HK-2 (cell line): ENCODE measurements around the gene XYLT1.
"Not testable (repeated sequence)": the region's sequence is repeated elsewhere in the genome, so short reads cannot be mapped to it uniquely, and the experiment has no call there.

Source experiments
- DNase-seq: peaks from one replicate; pipeline ENCODE4 v3.0.0-alpha.2; 2018; ENCODE audit not compliant: unreplicated experiment

The XYLT1 gene

DNA sequence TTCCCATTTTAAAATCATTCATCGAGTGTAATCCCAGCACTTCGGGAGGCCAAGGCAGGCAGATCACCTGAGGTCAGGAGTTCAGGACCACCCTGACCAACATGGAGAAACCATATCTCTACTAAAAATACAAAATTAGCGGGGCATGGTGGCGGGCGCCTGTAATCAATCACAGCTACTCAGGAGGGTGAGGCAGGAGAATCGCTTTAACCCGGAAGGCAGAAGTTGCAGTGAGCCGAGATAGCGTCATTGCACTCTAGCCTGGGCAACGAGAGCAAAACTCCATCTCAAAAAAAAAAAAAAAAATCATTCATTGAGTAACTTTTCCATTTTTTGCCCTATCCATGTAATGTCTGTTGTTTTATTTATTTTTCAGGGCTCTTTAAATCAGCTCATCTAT lies 135.4 kb downstream of the XYLT1 start:
- not testable (repeated sequence) for DNase-seq

DNA sequence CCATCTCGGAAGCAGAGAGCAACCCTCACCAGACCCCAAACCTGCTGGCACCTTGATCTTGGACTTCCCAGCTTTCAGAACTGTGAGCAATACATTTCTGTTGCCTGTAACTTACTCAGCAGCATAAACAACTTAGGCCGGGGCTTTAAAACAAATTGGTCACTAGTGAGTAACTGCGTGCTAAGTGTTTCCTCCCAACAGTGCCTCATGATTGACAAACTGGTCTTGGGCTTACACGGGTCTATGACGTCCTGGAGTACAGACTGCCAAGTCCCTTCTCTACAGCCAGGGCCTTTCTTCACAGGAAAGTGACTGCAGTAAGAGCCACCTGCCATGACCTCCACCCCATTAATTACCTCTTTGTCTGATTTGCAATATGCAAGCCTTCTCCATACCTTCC lies 136.7 kb downstream of the XYLT1 start:
- no peak for DNase-seq

DNA sequence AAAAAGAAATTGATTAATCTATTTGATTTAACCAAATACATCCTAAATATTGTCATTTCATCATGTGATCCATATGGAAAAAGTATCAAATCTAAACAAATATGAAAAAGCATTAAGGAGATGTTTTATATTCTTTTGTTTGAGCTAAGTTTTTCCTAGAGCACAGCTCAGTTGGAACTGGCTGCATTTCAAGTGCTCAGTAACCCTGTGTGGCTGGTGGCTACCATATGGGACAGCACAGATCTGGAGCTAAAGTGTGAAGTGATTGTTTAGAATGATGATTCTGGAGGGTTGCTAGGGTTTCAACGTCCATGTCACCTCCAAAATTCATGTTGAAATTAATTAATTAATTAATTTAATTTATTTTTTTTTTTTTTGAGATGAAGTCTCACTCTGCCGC lies 137.5 kb downstream of the XYLT1 start:
- no peak for DNase-seq

DNA sequence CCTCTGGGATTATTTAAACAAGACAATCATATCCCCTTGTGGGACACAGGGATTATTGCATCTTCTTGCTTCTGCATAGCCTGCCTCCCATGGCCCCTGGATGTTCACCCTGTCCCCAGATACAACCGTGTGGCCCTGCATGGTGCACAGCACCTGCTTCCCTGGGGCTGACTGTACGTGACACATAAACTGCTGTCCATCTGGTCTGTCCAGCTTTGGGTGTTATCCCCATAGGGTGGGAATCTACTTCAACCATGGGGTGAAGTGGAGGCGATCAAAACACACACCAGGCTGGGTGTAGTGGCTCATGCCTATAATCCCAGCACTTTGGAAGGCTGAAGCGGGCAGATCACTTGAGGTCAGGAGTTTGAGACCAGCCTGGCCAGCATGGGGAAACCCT lies 138.8 kb downstream of the XYLT1 start:
- no peak for DNase-seq

DNA sequence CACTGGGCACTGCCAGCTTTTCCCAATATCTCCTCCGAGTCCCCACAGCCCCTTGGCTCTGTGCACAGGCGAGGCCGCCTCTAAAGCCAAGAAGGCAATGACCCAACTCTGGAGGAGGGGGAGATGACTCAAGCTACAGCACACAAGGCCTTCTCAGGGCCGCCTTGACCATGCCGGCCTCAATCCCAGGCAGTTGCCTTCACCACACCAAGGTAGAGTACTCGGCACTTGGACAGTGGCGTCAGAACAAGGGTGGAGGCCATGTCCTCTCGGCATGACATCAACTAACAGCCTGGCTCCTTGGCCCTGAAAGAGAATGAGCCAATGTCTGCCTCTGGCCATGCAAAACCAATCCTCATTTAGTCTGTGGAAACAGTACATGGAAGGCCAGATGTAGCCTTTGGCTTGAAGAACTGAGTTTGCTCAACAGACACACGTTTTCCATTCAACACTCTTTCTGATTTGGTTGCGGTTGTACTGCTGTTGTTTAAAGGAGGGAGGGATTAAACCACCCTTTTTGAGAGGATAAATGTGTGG lies 139.6 kb downstream of the XYLT1 start:
- no peak for DNase-seq

DNA sequence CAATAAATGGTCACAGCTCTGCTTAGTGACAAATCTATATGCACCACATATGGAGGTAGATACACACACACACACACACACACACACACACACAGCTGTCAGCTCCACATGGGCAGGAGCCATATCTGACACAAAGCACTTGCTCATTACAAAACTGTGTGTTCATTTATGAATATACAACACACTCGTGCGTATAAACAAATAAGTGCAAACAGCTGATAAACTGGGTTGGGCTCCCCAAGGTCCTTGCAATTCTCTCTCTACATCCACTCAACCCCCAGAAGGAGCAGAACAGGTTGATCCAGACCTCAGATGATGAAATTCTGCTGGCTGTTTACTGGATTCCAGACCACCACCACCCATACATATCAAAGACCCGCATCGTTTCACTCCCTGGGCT lies 140.7 kb downstream of the XYLT1 start:
- no peak for DNase-seq

DNA sequence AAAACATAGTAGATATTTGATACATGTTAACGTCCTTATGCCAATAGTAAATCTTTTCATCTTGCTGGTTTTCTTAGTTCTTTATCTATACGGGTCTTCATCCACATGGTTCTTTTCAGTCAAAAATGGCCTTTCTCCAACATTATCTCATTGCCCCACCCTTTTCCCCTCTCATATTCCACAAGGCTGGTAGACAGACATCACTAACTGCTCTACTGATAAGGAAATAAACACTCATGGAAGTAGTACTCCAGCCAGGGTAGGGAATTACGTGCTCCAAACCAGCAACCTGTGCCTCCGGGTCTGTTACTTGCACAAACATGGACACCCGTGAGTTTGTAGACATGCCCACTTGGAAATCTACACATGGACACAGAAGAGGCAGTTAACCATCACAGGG lies 141.4 kb downstream of the XYLT1 start:
- no peak for DNase-seq

DNA sequence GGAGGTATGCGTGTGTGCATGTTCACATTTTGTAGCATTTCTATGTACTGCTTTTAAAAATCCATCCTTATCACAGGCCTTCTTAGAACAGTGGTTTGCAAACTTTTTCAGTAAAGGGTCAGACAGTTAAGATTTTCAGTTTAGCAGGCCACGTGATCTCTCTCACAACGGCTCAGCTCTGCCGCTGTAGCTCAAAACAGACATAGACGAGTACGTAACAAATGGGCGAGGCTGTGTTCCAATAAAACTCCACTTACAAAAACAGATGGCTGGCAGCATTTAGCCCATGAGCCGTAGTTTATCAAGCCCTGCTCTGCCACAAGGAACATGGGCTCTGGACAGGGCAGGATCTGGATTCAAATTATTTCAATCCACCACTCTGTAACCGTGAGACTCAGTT lies 141.8 kb downstream of the XYLT1 start:
- no peak for DNase-seq

DNA sequence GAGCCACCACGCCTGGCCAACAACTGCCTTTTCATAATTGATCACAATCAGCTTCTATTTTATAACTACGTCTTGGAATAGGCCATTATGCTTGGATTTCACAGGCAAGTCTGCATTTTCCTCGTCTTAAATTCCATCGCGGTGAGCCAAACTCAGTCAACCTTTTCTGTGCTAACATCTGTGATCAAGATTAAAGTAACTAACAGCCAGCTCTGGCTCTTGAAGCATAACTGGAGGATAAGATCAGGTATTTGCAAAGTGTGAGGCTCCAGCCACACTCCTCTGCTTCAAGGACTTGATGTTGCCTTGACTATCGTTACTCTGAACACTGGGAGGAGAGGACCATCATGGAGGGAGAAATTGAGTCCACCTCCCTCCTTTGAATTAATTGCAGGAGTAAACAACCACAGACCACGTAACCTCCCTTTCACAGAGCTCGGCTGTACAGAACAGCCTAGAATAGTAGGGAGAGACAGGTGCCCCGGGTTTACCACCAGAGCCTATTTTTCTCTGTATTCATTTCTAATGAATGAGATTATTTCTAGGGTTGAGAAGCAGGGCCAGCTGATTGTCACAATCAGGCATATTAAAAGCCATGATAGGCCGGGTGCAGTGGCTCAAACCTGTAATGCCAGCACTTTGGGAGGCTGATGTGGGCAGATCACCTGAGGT lies 143.0 kb downstream of the XYLT1 start:
- DNase-seq: no peak

DNA sequence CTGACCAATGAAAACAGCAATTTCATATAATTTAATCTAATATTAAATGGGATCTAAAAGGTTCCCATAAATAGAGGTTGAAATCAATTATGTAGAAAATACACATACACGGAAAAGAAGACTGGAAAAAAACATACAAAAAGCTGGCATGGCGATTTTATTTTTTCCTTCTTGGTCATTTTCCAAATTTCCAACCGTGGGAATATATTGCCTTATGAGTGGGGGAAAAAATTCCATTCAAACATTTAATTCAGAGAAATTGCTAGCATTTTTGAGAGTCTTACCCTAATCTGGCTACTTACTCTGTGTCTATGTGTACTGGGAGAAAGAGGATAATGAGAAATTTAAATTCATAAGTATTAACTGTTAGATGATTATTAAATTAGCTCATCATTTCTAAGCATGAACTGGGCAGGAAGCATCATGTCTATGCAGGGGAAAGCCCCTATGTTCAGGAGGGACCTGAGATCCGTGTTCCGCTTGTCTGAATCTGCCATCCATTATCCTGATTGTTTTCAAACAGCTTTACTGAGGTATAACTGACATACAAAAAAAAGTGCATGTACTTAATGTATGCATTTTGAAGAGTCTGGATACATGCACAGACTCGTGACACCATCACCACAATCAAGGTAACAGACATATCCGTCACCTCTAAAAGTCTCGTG lies 145.2 kb downstream of the XYLT1 start:
- DNase-seq: no peak

DNA sequence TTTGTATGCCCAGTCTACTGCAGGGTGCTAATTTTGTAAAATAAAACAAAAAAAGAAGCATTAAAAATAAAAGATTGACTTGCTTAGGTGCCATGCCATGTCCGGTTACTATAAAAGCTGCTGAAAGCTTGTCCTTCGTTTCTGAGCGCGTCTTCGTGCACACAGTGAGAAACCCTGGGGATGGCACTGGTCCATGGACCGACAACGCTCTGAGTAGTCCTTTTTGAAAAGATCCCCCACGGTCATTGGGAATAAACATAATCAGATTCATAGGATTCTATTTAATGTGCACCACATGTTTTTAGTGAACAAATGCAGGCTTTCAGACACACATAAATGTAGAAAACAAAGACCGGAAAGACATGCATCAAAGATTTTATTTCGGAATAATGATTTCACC lies 146.3 kb downstream of the XYLT1 start:
- no peak for DNase-seq

DNA sequence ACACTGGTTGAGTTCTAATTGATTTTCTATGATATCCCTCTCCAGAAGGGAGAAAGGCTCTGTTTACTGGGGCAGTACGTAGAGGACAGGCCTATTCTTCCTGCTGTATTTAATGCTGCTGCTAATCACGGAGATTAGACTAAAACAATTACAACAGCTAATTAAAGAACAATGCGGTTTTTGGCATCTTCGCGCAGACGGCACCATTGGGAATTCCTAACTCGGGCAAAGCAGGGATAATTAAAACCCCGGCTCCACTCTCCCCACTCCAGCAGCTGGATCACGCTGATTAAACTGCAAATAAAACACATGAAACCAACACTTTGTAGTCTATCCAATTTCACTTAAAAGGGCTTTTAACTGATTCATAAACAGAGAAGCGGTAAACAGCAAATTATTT lies 147.6 kb downstream of the XYLT1 start:
- DNase-seq: no peak

DNA sequence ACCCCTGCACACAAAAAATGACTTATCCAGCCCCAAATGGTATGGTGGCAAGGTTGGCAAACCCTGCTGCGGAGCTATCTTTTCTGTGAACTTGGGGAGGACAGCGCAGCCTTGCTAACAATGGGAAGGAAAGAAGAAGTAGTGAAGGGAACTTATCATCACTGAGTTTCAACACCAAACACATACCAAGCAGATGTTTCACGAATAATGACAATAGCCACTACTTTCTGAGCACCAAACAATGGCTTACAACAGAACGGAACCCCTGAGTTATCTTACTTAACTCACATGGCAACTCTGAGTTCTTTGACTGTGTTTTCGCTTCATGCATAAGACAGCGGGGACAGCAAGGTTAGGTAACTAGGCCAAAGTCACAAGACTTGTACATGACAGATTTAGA lies 148.9 kb downstream of the XYLT1 start:
- DNase-seq: no peak

DNA sequence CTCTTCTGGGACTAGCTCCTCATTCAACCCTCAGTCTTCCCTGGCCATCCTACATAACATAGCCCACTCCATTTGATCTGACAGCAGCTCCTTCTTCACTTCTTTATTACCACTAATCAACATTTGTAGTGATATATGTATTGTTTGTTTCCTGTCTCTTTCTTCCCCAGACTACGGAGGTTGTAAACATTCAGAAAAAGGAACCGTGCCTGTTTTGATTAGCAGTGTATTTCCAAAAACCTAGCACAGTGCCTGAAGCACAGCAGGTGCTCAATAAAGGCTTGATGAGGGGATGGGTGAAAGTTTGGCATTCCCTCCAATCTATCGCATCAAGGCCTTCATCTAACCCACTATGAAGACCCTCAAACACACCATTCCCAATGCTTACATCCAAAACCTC lies 150.8 kb downstream of the XYLT1 start:
- DNase-seq: no peak

DNA sequence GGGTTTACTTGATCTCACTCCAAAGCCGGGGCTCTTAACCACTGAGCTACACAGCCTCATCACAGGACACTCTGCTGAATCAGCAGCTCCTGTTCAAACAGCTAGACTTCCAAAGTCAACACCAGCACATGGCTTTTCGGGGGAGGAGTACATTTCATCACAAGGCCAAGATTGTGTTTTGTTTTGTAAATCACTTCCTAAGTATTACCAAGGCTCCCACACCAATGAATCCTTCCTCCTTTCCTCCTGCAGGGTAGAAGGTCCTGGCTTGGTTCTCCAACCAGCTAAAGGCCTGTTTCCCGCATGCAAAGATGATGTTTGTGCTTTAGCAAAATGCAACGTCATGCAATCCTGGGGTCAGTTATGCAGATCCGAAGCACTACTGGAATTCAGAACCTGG lies 152.5 kb downstream of the XYLT1 start:
- DNase-seq: no peak

DNA sequence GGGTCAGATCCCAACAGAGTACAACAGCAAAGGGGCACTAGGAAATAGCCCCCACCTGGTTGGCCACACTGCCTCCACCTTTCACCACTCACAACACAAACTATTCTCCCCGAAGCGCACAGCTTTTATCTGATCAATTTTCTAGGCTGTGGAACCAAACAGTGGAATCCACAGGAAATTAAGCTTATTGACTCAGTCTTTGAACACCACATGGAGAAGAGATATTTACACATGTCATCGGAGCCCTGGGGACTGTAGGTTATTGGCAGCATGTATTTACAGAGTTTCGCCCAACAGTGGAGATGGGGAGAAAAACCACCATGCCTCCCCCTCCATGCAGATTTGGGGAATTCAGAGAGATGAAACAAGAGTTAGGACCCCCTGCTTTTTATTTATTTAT lies 154.8 kb downstream of the XYLT1 start:
- no peak for DNase-seq

DNA sequence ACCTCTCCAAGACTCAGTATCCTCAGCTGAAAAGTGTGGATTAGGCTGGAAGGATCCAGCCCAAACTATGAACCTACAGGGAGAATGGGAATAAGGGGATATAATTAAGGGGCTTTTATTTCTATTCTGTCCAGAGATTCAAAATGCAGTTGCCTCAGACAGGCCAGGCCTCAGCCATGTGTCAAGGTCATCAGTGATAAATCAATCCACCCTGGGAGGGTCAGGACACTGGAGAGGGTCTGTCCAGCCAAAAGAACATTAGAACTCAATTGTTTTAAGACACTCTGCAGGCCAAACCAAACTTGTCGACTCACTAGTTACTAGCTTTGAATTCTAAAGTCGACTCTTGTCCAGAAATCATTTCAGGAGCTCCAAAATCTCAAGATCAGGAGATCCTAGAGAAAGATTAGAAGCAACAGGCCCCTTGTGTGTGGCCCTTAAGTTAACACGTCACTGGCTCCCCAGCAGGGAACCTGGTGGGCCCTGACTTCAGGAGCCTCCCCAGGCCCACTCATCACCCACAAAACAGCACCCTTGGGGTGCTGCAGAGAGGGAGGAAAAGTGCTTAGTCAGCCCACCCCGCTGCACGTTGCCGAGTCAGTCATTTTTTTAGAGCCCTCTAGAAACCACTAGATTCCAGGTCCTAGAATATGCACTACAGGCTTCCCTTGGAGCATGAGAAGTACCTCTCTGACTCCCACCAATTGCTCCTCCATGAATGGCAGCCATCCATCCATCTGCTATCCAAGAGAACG lies 156.8 kb downstream of the XYLT1 start:
- DNase-seq: no peak

DNA sequence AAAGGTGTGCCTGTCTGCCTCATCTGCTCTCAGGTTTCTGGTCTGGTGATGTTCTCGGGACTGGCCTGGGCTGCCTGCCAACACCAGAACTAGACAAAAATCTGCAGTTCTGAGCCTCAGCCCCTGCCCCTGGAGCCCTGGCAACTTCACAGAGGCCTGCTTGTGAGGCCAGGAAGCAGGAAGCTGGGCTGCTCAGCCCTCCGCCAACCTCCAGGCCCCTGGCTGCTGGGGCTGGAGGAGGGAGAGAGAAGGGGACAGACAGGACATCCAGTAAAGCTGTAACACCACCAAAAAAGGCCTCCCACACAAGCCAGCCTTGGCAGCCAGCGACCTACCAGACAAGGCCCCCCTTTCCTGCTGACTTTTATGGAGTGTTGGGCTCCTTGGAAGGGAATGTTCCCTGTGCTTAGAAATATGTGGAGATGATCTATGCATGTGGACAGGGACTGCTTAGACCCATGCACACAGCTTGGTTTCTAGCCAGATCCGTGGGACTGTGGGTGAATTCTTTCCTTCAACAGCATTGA lies 157.6 kb downstream of the XYLT1 start:
- no peak for DNase-seq

DNA sequence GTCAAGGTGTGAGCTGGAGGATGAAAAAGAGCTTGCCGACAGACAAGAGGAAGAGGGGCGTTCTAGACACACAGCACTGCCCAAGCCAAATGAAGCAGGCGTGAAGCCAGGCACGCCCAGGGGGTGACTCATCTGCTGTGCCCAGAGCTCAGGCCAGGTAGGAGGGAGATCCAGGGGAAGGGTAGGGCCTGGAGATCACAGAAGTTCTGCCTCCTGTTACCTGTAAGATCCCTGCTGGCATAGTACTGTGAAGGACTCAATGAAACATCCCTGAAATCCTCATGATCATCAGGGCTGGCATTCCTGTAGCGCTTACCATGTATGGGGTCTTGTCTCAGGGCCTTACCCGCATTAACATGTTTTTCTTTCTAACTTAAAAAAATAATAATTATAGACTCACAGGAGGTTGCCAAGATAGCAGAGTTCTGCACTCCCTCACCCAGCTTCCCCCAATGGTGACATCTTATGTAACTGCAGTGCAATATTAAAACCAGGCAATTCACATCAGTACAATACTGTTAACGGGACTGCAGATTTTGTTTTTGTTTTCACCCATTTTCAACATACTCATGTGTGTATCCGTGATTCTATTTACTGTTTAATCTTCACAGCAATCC lies 158.6 kb downstream of the XYLT1 start:
- no peak for DNase-seq

DNA sequence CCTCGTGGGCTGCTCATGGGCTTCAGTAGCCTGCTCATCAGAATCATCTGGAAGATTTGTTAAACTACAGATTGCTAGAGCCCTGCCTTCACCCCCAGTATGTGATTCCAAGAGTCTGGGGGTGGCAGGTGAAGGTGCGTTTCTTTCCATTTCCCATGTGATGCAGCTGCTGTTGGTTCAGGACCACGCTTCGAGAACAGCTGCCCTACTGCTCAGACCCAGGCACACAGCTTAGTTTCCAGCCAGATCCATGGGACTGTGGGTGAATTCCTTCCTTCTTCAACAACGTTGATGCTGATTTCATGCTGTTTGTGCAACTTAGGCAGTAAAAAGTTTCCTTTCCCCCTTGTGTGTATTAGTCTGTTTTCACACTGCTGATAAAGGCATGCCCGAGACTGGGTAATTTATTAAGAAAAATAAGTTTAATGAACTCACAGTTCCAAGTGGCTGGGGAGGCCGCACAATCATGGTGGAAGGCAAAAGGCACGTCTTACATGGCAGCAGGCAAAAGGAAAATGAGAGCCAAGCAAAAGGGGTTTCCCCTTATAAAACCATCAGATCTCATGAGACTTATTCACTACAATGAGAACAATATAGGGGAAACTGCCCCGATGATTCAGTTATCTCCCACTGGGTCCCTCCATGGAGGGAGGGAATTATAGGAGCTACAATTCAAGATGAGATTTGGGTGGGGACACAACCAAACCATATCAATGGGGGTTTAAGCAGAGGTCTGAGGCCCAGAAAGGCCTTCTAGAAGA lies 159.2 kb downstream of the XYLT1 start:
- no peak for DNase-seq

DNA sequence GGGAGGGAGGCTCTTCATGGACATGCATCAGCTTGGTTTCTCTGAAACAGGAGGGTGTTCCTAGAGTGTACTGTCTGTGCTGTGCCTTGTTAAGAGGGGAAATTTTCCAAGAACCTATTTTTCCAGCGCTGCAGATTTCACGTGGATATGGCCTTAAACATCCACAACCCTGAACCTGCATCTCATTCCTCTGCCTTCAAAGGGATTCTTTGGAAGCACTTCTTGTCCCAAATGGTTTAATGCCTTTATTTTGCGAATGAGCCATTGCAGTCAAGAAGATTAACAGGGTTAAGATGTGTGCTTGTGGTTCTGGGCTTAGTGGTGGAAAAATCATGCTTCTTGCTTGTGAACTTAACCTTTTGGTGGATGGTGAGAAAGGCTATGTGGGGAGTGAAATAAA lies 161.2 kb downstream of the XYLT1 start:
- no peak for DNase-seq

DNA sequence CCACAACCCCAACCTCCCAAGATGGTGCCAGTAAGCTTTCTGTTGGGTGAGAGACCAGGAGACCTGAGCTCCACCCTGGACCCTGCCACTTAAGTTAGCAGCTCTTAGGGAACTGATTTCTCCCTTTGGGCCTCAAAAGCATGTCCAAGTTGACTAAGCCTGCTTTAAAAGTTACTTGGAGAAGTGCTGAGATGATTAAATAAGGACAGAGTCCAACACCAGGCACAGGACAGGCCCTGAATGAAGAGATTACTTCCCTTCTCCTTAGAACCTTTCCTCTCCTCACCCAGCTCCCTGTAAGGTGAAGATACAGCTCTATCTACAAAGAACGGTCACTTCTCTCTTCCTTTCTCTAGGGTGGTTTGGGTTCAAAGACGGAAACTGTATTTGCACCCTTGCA lies 162.6 kb downstream of the XYLT1 start:
- no peak for DNase-seq
